Activated CD4-positive, alpha-beta T cell treated with anti-CD3 and anti-CD28 coated beads, Interleukin-2, amount 10 ng/mL, durations not matched to agents 7 days and 5 days (primary cell): ENCODE results near the gene GRHL1. TPM values are rescaled to one million over a fixed set of nuclear protein-coding genes. Genes with fewer than 3 reads are reported as not detected.

ENCODE experiments used
- CTCF ChIA-PET: fragments of 350-600 bp; sonication (Branson Sonifier 250); formaldehyde crosslinking; loops from one replicate; lab custom pipeline; 2021; ENCODE audit warnings: antibody characterized with exemption; lab: Charles Lee
- POLR2A ChIA-PET: fragments of 350-600 bp; sonication (Branson Sonifier 250); formaldehyde crosslinking; loops from one replicate; lab custom pipeline; 2021; ENCODE audit warnings: antibody characterized with exemption; lab: Charles Lee
- DNase-seq: peaks from one replicate; pipeline ENCODE4 v3.0.0-alpha.2; 2020
- H3K27ac Mint-ChIP-seq: one replicate; pipeline ENCODE4 v1.8.0; 2021; ENCODE audit warnings: mild to moderate bottlenecking, moderate library complexity, mixed read lengths
- H3K27me3 Mint-ChIP-seq: one replicate; pipeline ENCODE4 v1.8.0; 2021; ENCODE audit warnings: mixed read lengths
- H3K36me3 Mint-ChIP-seq: one replicate; pipeline ENCODE4 v1.8.0; 2021; ENCODE audit warnings: low read depth, mixed read lengths
- H3K4me1 Mint-ChIP-seq: one replicate; pipeline ENCODE4 v1.8.0; 2021; ENCODE audit warnings: mixed read lengths
- H3K4me3 Mint-ChIP-seq: one replicate; pipeline ENCODE4 v1.8.0; 2021; ENCODE audit warnings: mild to moderate bottlenecking, moderate library complexity, mixed read lengths
- H3K9me3 Mint-ChIP-seq: one replicate; pipeline ENCODE4 v1.8.0; 2021; ENCODE audit warnings: mixed read lengths
- total RNA-seq, 2 experiments: library from RNA; stranded (reverse); gene quantifications; one replicate each; pipeline ENCODE4 v1.2.3, GENCODE V29; 2021

Gene GRHL1
- total RNA-seq, 2 experiments from 2014 or later = 0.25 to 0.27 TPM

GRCh38 chr2:9968553-9969497, 17.3 kb downstream of the GRHL1 start:
- no peak for DNase-seq
- POLR2A ChIA-PET = no interaction called here
- Mint-ChIP-seq H3K4me3 (no peak overlapping the region), H3K4me1 (peaks cover 23% of the 10 kb centered on the region), H3K36me3 (no peaks in the 10 kb centered on the region), H3K9me3 (no peaks in the 10 kb centered on the region), H3K27me3 (no peaks in the 10 kb centered on the region), H3K27ac (no peak overlapping the region)
- CTCF ChIA-PET = interaction anchor here (0.7 to 0.9 kb wide), 3 partner anchors 11 to 25 kb away, joined by 3 to 4 read pairs (median 4); no protein-coding TSS in a partner anchor

- Mint-ChIP-seq H3K27me3 (no peaks in the 10 kb centered on the region), H3K4me1 (peaks cover 15% of the 10 kb centered on the region), H3K36me3 (no peaks in the 10 kb centered on the region), H3K4me3 (no peak overlapping the region), H3K27ac (no peak overlapping the region), H3K9me3 (no peaks in the 10 kb centered on the region)
- ChIA-PET POLR2A (no interaction called here), CTCF (interaction anchor here (0.6 to 1.9 kb wide), 3 partner anchors 9 to 29 kb away, joined by 3 to 6 read pairs (median 5); no protein-coding TSS in a partner anchor)
- DNase-seq = no peak
Observed at GRCh38 chr2:9970200-9971044, 18.9 kb downstream of the GRHL1 start.

- Mint-ChIP-seq H3K4me3 (no peak overlapping the region), H3K4me1 (peaks cover 15% of the 10 kb centered on the region), H3K27me3 (no peaks in the 10 kb centered on the region), H3K9me3 (no peaks in the 10 kb centered on the region), H3K27ac (no peak overlapping the region), H3K36me3 (no peaks in the 10 kb centered on the region)
- CTCF ChIA-PET = interaction anchor here (0.6 to 1.9 kb wide), 5 partner anchors 8 to 438 kb away, joined by 3 to 7 read pairs (median 3); no protein-coding TSS in a partner anchor
- DNase-seq = no peak
- POLR2A ChIA-PET = no interaction called here
Observed at GRCh38 chr2:9971105-9971818, 19.8 kb downstream of the GRHL1 start.

GRCh38 chr2:9971890-9972289, 20.4 kb downstream of the GRHL1 start:
- no peak overlapping the region for H3K27ac Mint-ChIP-seq
- no peak overlapping the region for H3K4me3 Mint-ChIP-seq
- CTCF ChIA-PET = interaction anchor here (0.6 to 1.9 kb wide), 6 partner anchors 7 to 437 kb away, joined by 3 to 7 read pairs (median 4); no protein-coding TSS in a partner anchor
- peaks cover 19% of the 10 kb centered on the region for H3K4me1 Mint-ChIP-seq
- POLR2A ChIA-PET = no interaction called here
- no peak for DNase-seq
- H3K27me3 Mint-ChIP-seq = no peaks in the 10 kb centered on the region
- H3K36me3 Mint-ChIP-seq = no peaks in the 10 kb centered on the region
- H3K9me3 Mint-ChIP-seq = no peaks in the 10 kb centered on the region

- Mint-ChIP-seq H3K27ac (no peak overlapping the region), H3K4me1 (peaks cover 18% of the 10 kb centered on the region), H3K9me3 (no peaks in the 10 kb centered on the region), H3K4me3 (no peak overlapping the region), H3K36me3 (no peaks in the 10 kb centered on the region), H3K27me3 (no peaks in the 10 kb centered on the region)
- POLR2A ChIA-PET = no interaction called here
- CTCF ChIA-PET = interaction anchor here (1.1 kb wide), 1 partner anchor 436 kb away, joined by 3 read pairs; no protein-coding TSS in a partner anchor
- no peak for DNase-seq
Observed at GRCh38 chr2:9972621-9973479, 21.4 kb downstream of the GRHL1 start.

- POLR2A ChIA-PET = no interaction called here
- H3K27ac Mint-ChIP-seq = no peak overlapping the region
- no peak overlapping the region for H3K4me3 Mint-ChIP-seq
- no peaks in the 10 kb centered on the region for H3K9me3 Mint-ChIP-seq
- H3K36me3 Mint-ChIP-seq = no peaks in the 10 kb centered on the region
- DNase-seq = no peak
- peaks cover 16% of the 10 kb centered on the region for H3K4me1 Mint-ChIP-seq
- no peaks in the 10 kb centered on the region for H3K27me3 Mint-ChIP-seq
- CTCF ChIA-PET = interaction anchor here (1.6 to 2.8 kb wide), 2 partner anchors 11 to 30 kb away, joined by 3 to 11 read pairs; no protein-coding TSS in a partner anchor
Observed at GRCh38 chr2:9973690-9974089, 22.2 kb downstream of the GRHL1 start.

- no peak overlapping the region for H3K4me3 Mint-ChIP-seq
Observed at GRCh38 chr2:9974343-9974742, 22.9 kb downstream of the GRHL1 start.

GRCh38 chr2:9975328-9975727, 23.8 kb downstream of the GRHL1 start:
- no peak for DNase-seq
- Mint-ChIP-seq H3K27ac (no peak overlapping the region), H3K4me3 (no peak overlapping the region), H3K27me3 (peaks cover 3% of the 10 kb centered on the region), H3K9me3 (no peaks in the 10 kb centered on the region), H3K36me3 (no peaks in the 10 kb centered on the region), H3K4me1 (peaks cover 22% of the 10 kb centered on the region)
- ChIA-PET POLR2A (no interaction called here), CTCF (interaction anchor here (1.0 to 2.8 kb wide), 2 partner anchors 8 to 9 kb away, joined by 3 to 11 read pairs; no protein-coding TSS in a partner anchor)

More at GRCh38 chr2:9974343-9974742, 22.9 kb downstream of the GRHL1 start:
- CTCF ChIA-PET = interaction anchor here (1.6 to 2.8 kb wide), 2 partner anchors 10 to 30 kb away, joined by 3 to 11 read pairs; no protein-coding TSS in a partner anchor
- Mint-ChIP-seq H3K9me3 (no peaks in the 10 kb centered on the region), H3K27ac (no peak overlapping the region), H3K36me3 (no peaks in the 10 kb centered on the region), H3K4me1 (peaks cover 16% of the 10 kb centered on the region), H3K27me3 (no peaks in the 10 kb centered on the region)
- no peak for DNase-seq
- POLR2A ChIA-PET = no interaction called here

GRCh38 chr2:9975805-9976447, 24.4 kb downstream of the GRHL1 start:
- H3K9me3 Mint-ChIP-seq = no peaks in the 10 kb centered on the region
- H3K27ac Mint-ChIP-seq = no peak overlapping the region
- peaks cover 9% of the 10 kb centered on the region for H3K27me3 Mint-ChIP-seq
- H3K4me3 Mint-ChIP-seq = no peak overlapping the region
- ChIA-PET CTCF (interaction anchor here (0.7 to 2.8 kb wide), 4 partner anchors 9 to 121 kb away, joined by 3 to 11 read pairs (median 4); no protein-coding TSS in a partner anchor), POLR2A (no interaction called here)
- DNase-seq = no peak
- no peaks in the 10 kb centered on the region for H3K36me3 Mint-ChIP-seq
- peaks cover 27% of the 10 kb centered on the region for H3K4me1 Mint-ChIP-seq

GRCh38 chr2:9979977-9980376, 28.5 kb downstream of the GRHL1 start:
- DNase-seq = no peak
- Mint-ChIP-seq H3K4me1 (peaks cover 28% of the 10 kb centered on the region), H3K4me3 (no peak overlapping the region), H3K27me3 (peaks cover 22% of the 10 kb centered on the region), H3K9me3 (no peaks in the 10 kb centered on the region), H3K36me3 (no peaks in the 10 kb centered on the region), H3K27ac (no peak overlapping the region)
- ChIA-PET POLR2A (no interaction called here), CTCF (interaction anchor here (0.6 to 1.8 kb wide), 3 partner anchors 9 to 754 kb away, joined by 3 to 6 read pairs (median 4); no protein-coding TSS in a partner anchor)

GRCh38 chr2:9980520-9980919, 29.0 kb downstream of the GRHL1 start:
- Mint-ChIP-seq H3K9me3 (no peaks in the 10 kb centered on the region), H3K27ac (no peak overlapping the region), H3K4me3 (no peak overlapping the region), H3K27me3 (peaks cover 25% of the 10 kb centered on the region), H3K4me1 (peaks cover 28% of the 10 kb centered on the region), H3K36me3 (no peaks in the 10 kb centered on the region)
- no peak for DNase-seq
- CTCF ChIA-PET = interaction anchor here (1.8 kb wide), 1 partner anchor 13 kb away, joined by 4 read pairs; no protein-coding TSS in a partner anchor
- POLR2A ChIA-PET = no interaction called here
